Stomach smooth muscle (tissue), 2 donors: Measurements from ENCODE around the gene KLHL3.

ENCODE experiments used
- H3K27ac ChIP-seq: one replicate; pipeline ENCODE4 v1.7.0; 2013; ENCODE audit warnings: mild to moderate bottlenecking, low read length, inconsistent platforms
- H3K27me3 ChIP-seq, 2 donors: one replicate each; pipeline ENCODE4 v1.7.0; 2013; ENCODE audit warnings: low read length in 2 of 2; ENCODE audit not compliant: insufficient read depth in 2 of 2, control insufficient read depth in 1 of 2
- H3K36me3 ChIP-seq, 2 donors: one replicate each; pipeline ENCODE4 v1.7.0; 2013; ENCODE audit warnings: low read length in 2 of 2; ENCODE audit not compliant: control insufficient read depth in 2 of 2, insufficient read depth in 2 of 2
- H3K4me1 ChIP-seq: one replicate; pipeline ENCODE4 v1.7.0; 2013; ENCODE audit warnings: low read length; ENCODE audit not compliant: control insufficient read depth, insufficient read depth
- H3K4me3 ChIP-seq, 2 donors: one replicate each; pipeline ENCODE4 v1.7.0; 2013; ENCODE audit warnings: low read length in 2 of 2
- H3K9ac ChIP-seq, 2 donors: one replicate each; pipeline ENCODE4 v1.7.0; 2013; ENCODE audit warnings: low read length in 2 of 2, mild to moderate bottlenecking in 1 of 2
- H3K9me3 ChIP-seq, 2 donors: one replicate each; pipeline ENCODE4 v1.7.0; 2013; ENCODE audit warnings: low read length in 2 of 2; ENCODE audit not compliant: control insufficient read depth in 2 of 2
- donor health status: healthy.
- donor health status: Pancreatic carcinoma.

The KLHL3 gene

GRCh38 chr5:137599457-137599856 is 136.4 kb downstream of the KLHL3 start:
- H3K27ac ChIP-seq: no peak overlapping the region
- no peaks in the 10 kb centered on the region for H3K9me3 ChIP-seq
- H3K27me3 ChIP-seq: peaks cover 0 to 10% of the 10 kb centered on the region in 2 donors
- no peak overlapping the region for H3K4me3 ChIP-seq
- no peaks in the 10 kb centered on the region for H3K4me1 ChIP-seq
- no peaks in the 10 kb centered on the region for H3K36me3 ChIP-seq
- no peak overlapping the region for H3K9ac ChIP-seq

- Histone ChIP-seq H3K9me3 (no peaks in the 10 kb centered on the region), H3K9ac (no peak overlapping the region), H3K4me1 (no peaks in the 10 kb centered on the region), H3K27ac (no peak overlapping the region), H3K4me3 (no peak overlapping the region), H3K27me3 (peaks cover 0 to 8% of the 10 kb centered on the region in 2 donors), H3K36me3 (no peaks in the 10 kb centered on the region)
Observed at GRCh38 chr5:137598399-137598798, 137.5 kb downstream of the KLHL3 start.

GRCh38 chr5:137596941-137597340 is 138.9 kb downstream of the KLHL3 start:
- Histone ChIP-seq H3K36me3 (no peaks in the 10 kb centered on the region), H3K27me3 (peaks cover 0 to 6% of the 10 kb centered on the region in 2 donors)

GRCh38 chr5:137595396-137596079 is 140.4 kb downstream of the KLHL3 start:
- H3K9ac ChIP-seq: no peak overlapping the region
- H3K36me3 ChIP-seq: no peaks in the 10 kb centered on the region
- H3K27me3 ChIP-seq: peaks cover 0 to 3% of the 10 kb centered on the region in 2 donors
- H3K4me1 ChIP-seq: no peaks in the 10 kb centered on the region
- no peaks in the 10 kb centered on the region for H3K9me3 ChIP-seq
- H3K4me3 ChIP-seq: no peak overlapping the region
- no peak overlapping the region for H3K27ac ChIP-seq

More at GRCh38 chr5:137596941-137597340, 138.9 kb downstream of the KLHL3 start:
- Histone ChIP-seq H3K4me3 (no peak overlapping the region), H3K9ac (no peak overlapping the region), H3K27ac (no peak overlapping the region), H3K9me3 (no peaks in the 10 kb centered on the region), H3K4me1 (no peaks in the 10 kb centered on the region)

GRCh38 chr5:137594717-137595116 is 141.2 kb downstream of the KLHL3 start:
- Histone ChIP-seq H3K9ac (no peak overlapping the region), H3K36me3 (no peaks in the 10 kb centered on the region), H3K4me1 (no peaks in the 10 kb centered on the region), H3K27ac (no peak overlapping the region), H3K9me3 (no peaks in the 10 kb centered on the region), H3K4me3 (no peak overlapping the region), H3K27me3 (peaks cover 0 to under 1% of the 10 kb centered on the region in 2 donors)

GRCh38 chr5:137592317-137592716 is 143.6 kb downstream of the KLHL3 start:
- Histone ChIP-seq H3K9ac (no peak overlapping the region), H3K27me3 (no peaks in the 10 kb centered on the region), H3K9me3 (no peaks in the 10 kb centered on the region), H3K4me3 (no peak overlapping the region), H3K4me1 (no peaks in the 10 kb centered on the region), H3K27ac (no peak overlapping the region), H3K36me3 (no peaks in the 10 kb centered on the region)

GRCh38 chr5:137589185-137589584 is 146.7 kb downstream of the KLHL3 start:
- Histone ChIP-seq H3K36me3 (no peaks in the 10 kb centered on the region), H3K9me3 (peaks cover 0 to 5% of the 10 kb centered on the region in 2 donors), H3K4me3 (no peak overlapping the region), H3K4me1 (no peaks in the 10 kb centered on the region), H3K9ac (no peak overlapping the region), H3K27me3 (peaks cover 0 to 4% of the 10 kb centered on the region in 2 donors), H3K27ac (no peak overlapping the region)

GRCh38 chr5:137587919-137588318 is 148.0 kb downstream of the KLHL3 start:
- peaks cover 0 to 4% of the 10 kb centered on the region in 2 donors for H3K27me3 ChIP-seq
- no peak overlapping the region for H3K9ac ChIP-seq
- H3K27ac ChIP-seq: no peak overlapping the region
- peaks cover 0 to 5% of the 10 kb centered on the region in 2 donors for H3K9me3 ChIP-seq
- H3K36me3 ChIP-seq: no peaks in the 10 kb centered on the region
- H3K4me1 ChIP-seq: no peaks in the 10 kb centered on the region
- no peak overlapping the region for H3K4me3 ChIP-seq

GRCh38 chr5:137584262-137584661 is 151.6 kb downstream of the KLHL3 start:
- H3K27me3 ChIP-seq: peaks cover 0 to 4% of the 10 kb centered on the region in 2 donors
- no peaks in the 10 kb centered on the region for H3K36me3 ChIP-seq
- H3K27ac ChIP-seq: no peak overlapping the region
- peaks cover 0 to 5% of the 10 kb centered on the region in 2 donors for H3K9me3 ChIP-seq
- H3K9ac ChIP-seq: no peak overlapping the region
- H3K4me1 ChIP-seq: no peaks in the 10 kb centered on the region
- H3K4me3 ChIP-seq: no peak overlapping the region

- Histone ChIP-seq H3K4me3 (no peak overlapping the region), H3K27me3 (peaks cover 0 to 4% of the 10 kb centered on the region in 2 donors), H3K36me3 (no peaks in the 10 kb centered on the region), H3K9me3 (peaks cover 0 to 5% of the 10 kb centered on the region in 2 donors), H3K9ac (no peak overlapping the region), H3K27ac (no peak overlapping the region), H3K4me1 (no peaks in the 10 kb centered on the region)
Observed at GRCh38 chr5:137583129-137583528, 152.8 kb downstream of the KLHL3 start.

- no peak overlapping the region for H3K4me3 ChIP-seq
- H3K27ac ChIP-seq: no peak overlapping the region
- no peaks in the 10 kb centered on the region for H3K4me1 ChIP-seq
- H3K36me3 ChIP-seq: no peaks in the 10 kb centered on the region
- no peak overlapping the region for H3K9ac ChIP-seq
- H3K27me3 ChIP-seq: peaks cover 0 to 4% of the 10 kb centered on the region in 2 donors
- H3K9me3 ChIP-seq: peaks cover 0 to 5% of the 10 kb centered on the region in 2 donors
Observed at GRCh38 chr5:137582218-137582617, 153.7 kb downstream of the KLHL3 start.
